HG03460 (cell line): ENCODE measurements around the gene ADCY9.
"Not testable (repeated sequence)": the region's sequence is repeated elsewhere in the genome, so short reads cannot be mapped to it uniquely, and the experiment has no call there.

Source experiments
- ATAC-seq: cut with Tn5 transposase; IDR thresholded peaks from one replicate; pipeline ENCODE4 v1.9.1; 2021; ENCODE audit not compliant: unreplicated experiment

Gene ADCY9

GRCh38 chr16:3983081-3983520, 133.1 kb downstream of the ADCY9 start:
- ATAC-seq = no peak

- ATAC-seq = no peak
These were observed 134.0 kb downstream of the ADCY9 start for GRCh38 chr16:3982216-3982615.

GRCh38 chr16:3980253-3981111, 135.8 kb downstream of the ADCY9 start:
- ATAC-seq = no peak

GRCh38 chr16:3979518-3979917, 136.7 kb downstream of the ADCY9 start:
- no peak for ATAC-seq

GRCh38 chr16:3979070-3979469, 137.2 kb downstream of the ADCY9 start:
- no peak for ATAC-seq

GRCh38 chr16:3977376-3977775, 138.9 kb downstream of the ADCY9 start:
- no peak for ATAC-seq

- ATAC-seq = no peak
These were observed 141.5 kb downstream of the ADCY9 start for GRCh38 chr16:3974751-3975150.

GRCh38 chr16:3971706-3972105, 144.5 kb downstream of the ADCY9 start:
- ATAC-seq = no peak

- ATAC-seq = no peak
These were observed 145.0 kb downstream of the ADCY9 start for GRCh38 chr16:3971261-3971660.

- no peak for ATAC-seq
These were observed 147.7 kb downstream of the ADCY9 start for GRCh38 chr16:3968551-3968950.

- no peak for ATAC-seq
These were observed 149.6 kb downstream of the ADCY9 start for GRCh38 chr16:3966681-3967080.

GRCh38 chr16:3965781-3966582, 150.3 kb downstream of the ADCY9 start:
- no peak for ATAC-seq

- ATAC-seq = no peak
These were observed 150.9 kb downstream of the ADCY9 start for GRCh38 chr16:3965306-3965705.

- no peak for ATAC-seq
These were observed 151.5 kb downstream of the ADCY9 start for GRCh38 chr16:3964686-3965290.

GRCh38 chr16:3963886-3964685, 152.2 kb downstream of the ADCY9 start:
- no peak for ATAC-seq

- no peak for ATAC-seq
These were observed 153.0 kb downstream of the ADCY9 start for GRCh38 chr16:3963203-3963602.

- ATAC-seq = no peak
These were observed 154.8 kb downstream of the ADCY9 start for GRCh38 chr16:3961449-3961849.

- ATAC-seq = not testable (repeated sequence)
These were observed 156.2 kb downstream of the ADCY9 start for GRCh38 chr16:3959926-3960590.

GRCh38 chr16:3959148-3959547, 157.1 kb downstream of the ADCY9 start:
- no peak for ATAC-seq

- no peak for ATAC-seq
These were observed 158.8 kb downstream of the ADCY9 start for GRCh38 chr16:3957344-3957980.
